Stimulated activated CD4-positive, alpha-beta T cell treated with anti-CD3 and anti-CD28 coated beads, Interleukin-1b, Interleukin-23, amount 100 ng/mL, for 48 hours (primary cell): ENCODE measurements around the gene BORCS6.

Source experiments
- DNase-seq: peaks from one replicate; pipeline ENCODE4 v3.0.0-alpha.2; 2020

The BORCS6 gene

GRCh38 chr17:8153957-8154607 lies 35.9 kb downstream of the BORCS6 start:
- DNase-seq: peak; percentile 89

- DNase-seq: peak; percentile 78
These were observed 36.4 kb downstream of the BORCS6 start for GRCh38 chr17:8153525-8153956.

- DNase-seq: no peak
These were observed 36.9 kb downstream of the BORCS6 start for GRCh38 chr17:8153031-8153451.

- DNase-seq: peak; percentile 93
These were observed 37.7 kb downstream of the BORCS6 start, which contains the start of gene PER1 for GRCh38 chr17:8152112-8152775. PER1 (minus strand) TSS chr17:8152404; CDS start chr17:8150706, 1,698 bp downstream.

GRCh38 chr17:8151641-8152111 lies 38.3 kb downstream of the BORCS6 start:
- no peak for DNase-seq

GRCh38 chr17:8151120-8151640 lies 38.8 kb downstream of the BORCS6 start:
- DNase-seq: peak; percentile 83

- DNase-seq: no peak
These were observed 39.5 kb downstream of the BORCS6 start for GRCh38 chr17:8150194-8151119.

GRCh38 chr17:8149419-8150193 lies 40.4 kb downstream of the BORCS6 start:
- no peak for DNase-seq

GRCh38 chr17:8148560-8148959 lies 41.4 kb downstream of the BORCS6 start:
- DNase-seq: no peak

- no peak for DNase-seq
These were observed 42.1 kb downstream of the BORCS6 start for GRCh38 chr17:8147805-8148404.

- no peak for DNase-seq
These were observed 42.7 kb downstream of the BORCS6 start for GRCh38 chr17:8147141-8147804.

- DNase-seq: no peak
These were observed 43.4 kb downstream of the BORCS6 start for GRCh38 chr17:8146381-8147140.

- DNase-seq: no peak
These were observed 44.2 kb downstream of the BORCS6 start for GRCh38 chr17:8145811-8146210.

GRCh38 chr17:8144401-8145231 lies 45.4 kb downstream of the BORCS6 start:
- DNase-seq: no peak

- no peak for DNase-seq
These were observed 46.2 kb downstream of the BORCS6 start for GRCh38 chr17:8143581-8144400.

GRCh38 chr17:8142887-8143580 lies 46.9 kb downstream of the BORCS6 start:
- DNase-seq: no peak

GRCh38 chr17:8142158-8142886 lies 47.7 kb downstream of the BORCS6 start:
- no peak for DNase-seq
